NB4 (cell line): ENCODE measurements around the gene ELK1.

ENCODE experiments used
- DNase-seq: peaks from one replicate; pipeline ENCODE4 v3.0.0; 2010; ENCODE audit warnings: low read depth
- H3K4me3 ChIP-seq: one replicate; pipeline ENCODE4 v1.5.1; 2011; ENCODE audit warnings: mild to moderate bottlenecking, low read depth, low read length, moderate library complexity
- MYC ChIP-seq: IDR thresholded peaks from 2 replicates; pipeline ENCODE4 v1.6.1; 2011; ENCODE audit warnings: low read depth, low read length
- POLR2A ChIP-seq: IDR thresholded peaks from 2 replicates; pipeline ENCODE4 v1.6.1; 2011; ENCODE audit warnings: mild to moderate bottlenecking; ENCODE audit not compliant: insufficient read length; ENCODE audit errors: extremely low read depth
- TF ChIP-seq, protein P1 (sequence below): IDR thresholded peaks from 2 replicates; pipeline ENCODE4 v1.6.1; 2011; ENCODE audit warnings: low read depth, low read length
- TF ChIP-seq, protein P2 (sequence below): IDR thresholded peaks from one replicate; pipeline ENCODE4 v1.5.1; 2012; ENCODE audit warnings: low read depth, low read length

Gene ELK1

DNA sequence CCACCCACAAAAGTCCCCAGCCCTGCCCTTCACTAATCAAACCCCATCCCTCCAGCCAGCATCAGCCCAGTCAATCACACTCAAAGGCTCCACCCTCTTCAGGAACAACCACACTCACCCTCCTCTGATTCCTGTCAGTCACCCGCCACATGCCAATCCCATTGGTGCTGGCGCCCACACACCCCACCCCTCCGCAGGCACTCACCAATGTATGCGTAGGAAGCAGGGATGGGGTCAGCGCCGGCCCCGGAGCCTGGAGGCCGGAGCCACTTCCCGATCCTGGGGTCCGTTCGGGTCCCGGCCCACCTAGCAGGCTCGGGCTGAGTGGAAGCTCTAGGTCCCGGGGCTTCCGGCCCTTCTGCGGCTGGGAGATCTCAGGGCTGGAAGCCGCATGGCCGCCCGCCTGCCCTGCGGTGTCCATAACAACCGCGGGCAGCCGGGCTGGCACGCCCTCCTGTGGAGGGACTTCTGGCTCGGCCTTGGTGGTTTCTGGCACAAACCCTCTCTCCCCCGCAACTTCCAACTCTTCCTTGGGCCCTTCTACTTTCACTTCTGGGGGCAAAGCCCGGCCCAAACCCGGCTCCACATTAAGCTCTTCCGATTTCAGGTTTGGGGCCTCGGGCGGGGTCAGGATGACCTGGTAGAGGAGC, 12.7 kb downstream of the ELK1 start:
- DNase-seq = no peak
- no peak overlapping the region for H3K4me3 ChIP-seq
- TF ChIP-seq, protein P1, sequence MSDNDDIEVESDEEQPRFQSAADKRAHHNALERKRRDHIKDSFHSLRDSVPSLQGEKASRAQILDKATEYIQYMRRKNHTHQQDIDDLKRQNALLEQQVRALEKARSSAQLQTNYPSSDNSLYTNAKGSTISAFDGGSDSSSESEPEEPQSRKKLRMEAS = no peak
- TF ChIP-seq POLR2A (no peak), MYC (no peak)
- TF ChIP-seq, protein P2, sequence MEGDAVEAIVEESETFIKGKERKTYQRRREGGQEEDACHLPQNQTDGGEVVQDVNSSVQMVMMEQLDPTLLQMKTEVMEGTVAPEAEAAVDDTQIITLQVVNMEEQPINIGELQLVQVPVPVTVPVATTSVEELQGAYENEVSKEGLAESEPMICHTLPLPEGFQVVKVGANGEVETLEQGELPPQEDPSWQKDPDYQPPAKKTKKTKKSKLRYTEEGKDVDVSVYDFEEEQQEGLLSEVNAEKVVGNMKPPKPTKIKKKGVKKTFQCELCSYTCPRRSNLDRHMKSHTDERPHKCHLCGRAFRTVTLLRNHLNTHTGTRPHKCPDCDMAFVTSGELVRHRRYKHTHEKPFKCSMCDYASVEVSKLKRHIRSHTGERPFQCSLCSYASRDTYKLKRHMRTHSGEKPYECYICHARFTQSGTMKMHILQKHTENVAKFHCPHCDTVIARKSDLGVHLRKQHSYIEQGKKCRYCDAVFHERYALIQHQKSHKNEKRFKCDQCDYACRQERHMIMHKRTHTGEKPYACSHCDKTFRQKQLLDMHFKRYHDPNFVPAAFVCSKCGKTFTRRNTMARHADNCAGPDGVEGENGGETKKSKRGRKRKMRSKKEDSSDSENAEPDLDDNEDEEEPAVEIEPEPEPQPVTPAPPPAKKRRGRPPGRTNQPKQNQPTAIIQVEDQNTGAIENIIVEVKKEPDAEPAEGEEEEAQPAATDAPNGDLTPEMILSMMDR = no peak

DNA sequence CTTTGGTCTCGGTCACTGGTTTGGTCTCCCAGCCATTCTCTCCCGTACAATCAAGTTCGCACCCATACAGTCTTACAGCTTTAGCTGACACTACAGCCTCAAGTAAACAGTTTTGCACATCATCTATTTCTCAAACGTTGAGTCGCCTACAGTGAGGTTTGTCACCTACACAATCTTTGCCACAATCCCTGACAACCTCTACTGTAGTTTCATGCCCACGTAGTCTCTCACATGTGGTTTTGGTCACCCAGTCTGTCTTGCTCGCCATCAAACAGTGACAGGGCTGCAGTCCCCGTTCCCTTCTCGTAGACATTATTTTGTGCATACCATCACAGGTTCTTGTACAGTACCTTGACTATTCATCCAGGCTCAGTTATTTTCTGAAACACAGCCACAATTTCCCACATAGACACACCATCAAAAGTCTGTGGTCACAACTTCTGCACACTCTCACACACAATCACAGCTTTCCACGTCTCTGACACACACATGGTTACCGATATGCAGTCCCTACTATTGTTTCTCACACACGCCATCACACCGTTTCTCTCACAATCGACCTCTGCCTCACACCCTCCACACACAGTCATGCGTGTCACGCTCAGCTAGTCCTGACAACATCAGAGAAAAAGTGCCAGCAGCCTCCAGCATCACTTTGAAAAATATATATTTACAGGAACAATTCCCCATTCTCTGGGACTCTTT, 15.3 kb downstream of the ELK1 start:
- H3K4me3 ChIP-seq = no peak overlapping the region
- DNase-seq = no peak
- TF ChIP-seq, protein P1 = no peak
- TF ChIP-seq, protein P2 = no peak
- TF ChIP-seq MYC (no peak), POLR2A (no peak)

DNA sequence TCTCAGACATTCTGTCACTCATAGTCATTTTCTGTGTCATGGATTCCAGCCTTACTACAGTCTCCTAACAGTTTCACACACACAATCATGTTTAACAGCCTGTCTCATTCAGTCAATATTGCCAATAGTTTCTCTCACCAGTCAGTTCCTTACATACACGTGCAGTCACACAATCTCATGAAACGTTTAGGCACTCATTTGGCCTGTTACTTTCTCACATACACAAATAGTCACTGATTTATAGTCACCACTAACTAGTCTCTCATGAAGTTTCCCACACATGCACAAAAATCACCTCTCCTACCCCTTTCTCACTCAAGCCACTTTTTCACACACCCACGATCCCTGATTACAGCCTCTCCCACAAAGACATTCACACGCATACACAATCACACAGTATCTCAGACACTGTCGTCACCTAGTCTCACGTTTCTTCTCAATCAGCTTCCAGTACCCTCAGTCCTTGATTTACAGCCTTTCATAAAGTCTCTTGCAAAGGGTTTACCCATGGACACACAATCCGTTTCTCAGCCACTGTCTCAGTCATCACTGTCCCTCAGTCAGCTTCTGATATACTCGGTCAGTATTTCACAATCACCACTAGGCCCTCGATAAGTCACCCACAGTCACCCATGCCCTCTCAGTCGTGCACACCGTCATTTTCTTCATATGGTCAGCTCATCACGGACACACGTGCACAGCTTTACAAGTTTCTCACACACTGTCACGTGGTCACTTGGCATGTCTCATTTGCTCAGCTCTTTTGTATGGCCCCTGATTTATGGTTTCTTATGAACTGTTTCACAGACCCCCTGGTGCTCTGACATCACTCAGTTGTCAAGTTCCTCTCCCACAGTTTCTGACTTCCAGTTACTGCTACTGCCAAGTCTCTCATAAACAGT, 16.4 kb downstream of the ELK1 start:
- peak; percentile 69 for DNase-seq
- TF ChIP-seq, protein P2 = no peak
- TF ChIP-seq, protein P1 = peak; percentile 41; the same call in 1 of the 2 replicates
- TF ChIP-seq MYC = no peak
- no peak for TF ChIP-seq POLR2A
- no peak overlapping the region for H3K4me3 ChIP-seq

DNA sequence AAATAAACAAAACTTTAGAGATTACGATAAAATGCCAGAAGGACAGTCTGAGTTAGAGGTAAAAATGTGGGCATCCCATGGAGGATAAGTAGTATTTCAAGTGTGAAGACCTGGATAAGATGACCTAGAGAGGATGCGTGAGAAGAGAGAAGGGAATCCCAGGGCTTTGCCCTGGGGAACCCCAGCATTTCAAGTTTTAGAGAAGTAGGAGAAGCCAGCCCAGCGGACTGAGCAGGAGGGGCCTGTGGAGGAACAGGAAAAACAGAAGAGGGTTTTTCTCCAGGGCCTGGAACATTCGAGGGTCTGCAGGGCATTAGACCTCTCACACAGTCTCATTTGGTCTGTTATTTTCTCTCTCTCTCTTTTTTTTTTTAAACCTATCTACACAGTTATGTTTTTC, 17.7 kb downstream of the ELK1 start:
- no peak for DNase-seq
- TF ChIP-seq, protein P1 = no peak
- TF ChIP-seq, protein P2 = no peak
- no peak for TF ChIP-seq POLR2A
- TF ChIP-seq MYC = no peak

DNA sequence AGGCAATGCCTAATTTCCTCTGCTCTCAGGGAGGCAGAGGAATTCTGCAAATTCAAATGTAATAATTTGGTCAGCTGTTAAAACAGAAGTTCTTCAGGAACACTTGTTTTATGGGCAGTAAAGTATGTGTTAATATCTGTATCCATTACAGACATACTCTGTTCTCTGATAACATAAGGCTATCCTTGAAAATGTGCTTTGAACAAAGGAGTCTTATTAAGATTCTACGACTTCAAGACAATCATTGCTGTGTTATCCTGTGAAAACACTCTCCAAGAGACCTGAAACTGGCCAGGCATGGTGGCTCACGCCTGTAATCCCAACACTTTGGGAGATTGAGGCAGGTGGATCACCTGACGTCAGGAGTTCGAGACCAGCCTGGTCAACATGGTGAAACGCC, 18.7 kb downstream of the ELK1 start:
- no peak overlapping the region for H3K4me3 ChIP-seq
- TF ChIP-seq, protein P2 = no peak
- TF ChIP-seq POLR2A (no peak), MYC (no peak)
- TF ChIP-seq, protein P1 = no peak
- no peak for DNase-seq

More for the DNA sequence above, 17.7 kb downstream of the ELK1 start:
- no peak overlapping the region for H3K4me3 ChIP-seq
